GM23338 (cell line): ENCODE measurements around the gene CALML5. TPM values are rescaled to one million over a fixed set of nuclear protein-coding genes. Genes with fewer than 3 reads are reported as not detected.
A peak's percentile ranks its signal among the peaks of the same experiment; 100 is the strongest.

Experiments
- ATAC-seq: fragments of 200-7000 bp; cut with Tn5 transposase; 3 replicates; pipeline ENCODE4 v1.9.1; 2020
- DNase-seq: peaks from one replicate; pipeline ENCODE4 v3.0.0-alpha.2; 2015; ENCODE audit warnings: low spot score
- H2AFZ ChIP-seq: fragments of 200-600 bp; sonication (generic); 2 replicates; pipeline ENCODE4 v1.8.0; 2016; ENCODE audit warnings: antibody characterized with exemption, mild to moderate bottlenecking, moderate library complexity
- H3F3A ChIP-seq: fragments of 200-600 bp; sonication (generic); replicated peaks from 2 replicates; pipeline ENCODE4 v1.8.0; 2017; ENCODE audit warnings: antibody characterized with exemption, mixed run types, low read depth
- H3K27ac ChIP-seq: fragments of 200-600 bp; sonication (generic); 2 replicates; pipeline ENCODE4 v1.6.1; 2016; ENCODE audit warnings: low read depth
- H3K27me3 ChIP-seq: fragments of 200-600 bp; sonication (generic); 2 replicates; pipeline ENCODE4 v1.8.0; 2016; ENCODE audit warnings: mild to moderate bottlenecking, mixed run types, moderate library complexity; ENCODE audit not compliant: insufficient read depth
- H3K36me3 ChIP-seq: fragments of 200-600 bp; sonication (generic); 2 replicates; pipeline ENCODE4 v1.8.0; 2016; ENCODE audit warnings: mild to moderate bottlenecking; ENCODE audit not compliant: insufficient read depth
- H3K4me1 ChIP-seq: fragments of 200-600 bp; sonication (generic); 2 replicates; pipeline ENCODE4 v1.8.0; 2016; ENCODE audit warnings: mild to moderate bottlenecking, moderate library complexity; ENCODE audit not compliant: insufficient read depth
- H3K4me2 ChIP-seq: fragments of 200-600 bp; sonication (generic); 2 replicates; pipeline ENCODE4 v1.7.1; 2017; ENCODE audit warnings: mixed run types
- H3K4me3 ChIP-seq: fragments of 200-600 bp; sonication (generic); 2 replicates; pipeline ENCODE4 v1.6.1; 2016; ENCODE audit warnings: mixed run types
- H3K79me2 ChIP-seq: fragments of 200-600 bp; sonication (generic); replicated peaks from 2 replicates; pipeline ENCODE4 v1.8.0; 2017; ENCODE audit warnings: mild to moderate bottlenecking; ENCODE audit not compliant: insufficient read depth
- H3K9me2 ChIP-seq: fragments of 200-600 bp; sonication (generic); 2 replicates; pipeline ENCODE4 v1.8.0; 2017; ENCODE audit not compliant: insufficient read depth
- H4K20me1 ChIP-seq: fragments of 200-600 bp; sonication (generic); replicated peaks from 2 replicates; pipeline ENCODE4 v1.8.0; 2017; ENCODE audit warnings: mild to moderate bottlenecking; ENCODE audit not compliant: insufficient read depth
- H3K27ac Mint-ChIP-seq: 2 replicates; pipeline ENCODE4 v1.8.0; 2020; ENCODE audit warnings: inconsistent platforms, mild to moderate bottlenecking, moderate library complexity, mixed read lengths
- H3K27me3 Mint-ChIP-seq: 3 replicates; pipeline ENCODE4 v1.8.0; 2022; ENCODE audit warnings: low read depth, mild to moderate bottlenecking, moderate library complexity, mixed read lengths, inconsistent platforms; ENCODE audit not compliant: insufficient read depth, poor library complexity
- H3K36me3 Mint-ChIP-seq: 3 replicates; pipeline ENCODE4 v1.8.0; 2021; ENCODE audit warnings: low read depth, mild to moderate bottlenecking, inconsistent platforms, moderate library complexity, mixed read lengths
- H3K4me1 Mint-ChIP-seq: 3 replicates; pipeline ENCODE4 v1.8.0; 2020; ENCODE audit warnings: mild to moderate bottlenecking, inconsistent platforms, mixed read lengths
- H3K4me3 Mint-ChIP-seq: 3 replicates; pipeline ENCODE4 v1.8.0; 2021; ENCODE audit warnings: moderate library complexity, mild to moderate bottlenecking, inconsistent platforms, mixed read lengths
- H3K9me3 Mint-ChIP-seq: 3 replicates; pipeline ENCODE4 v1.8.0; 2020; ENCODE audit warnings: moderate library complexity, mild to moderate bottlenecking, inconsistent platforms, mixed read lengths
- CREB1 ChIP-seq: fragments of 250-450 bp; sonication (Bioruptor Pico); IDR thresholded peaks from 2 replicates; pipeline ENCODE4 v1.5.0; 2020; ENCODE audit warnings: low read depth, mild to moderate bottlenecking, moderate library complexity
- ETS1 ChIP-seq: IDR thresholded peaks from 2 replicates; pipeline ENCODE4 v1.6.1; 2016; ENCODE audit warnings: antibody characterized with exemption
- EZH2 ChIP-seq: fragments of 200-600 bp; sonication (generic); IDR thresholded peaks from one replicate; pipeline ENCODE4 v1.8.0; 2017; ENCODE audit warnings: antibody characterized with exemption, mild to moderate bottlenecking, low read depth; ENCODE audit not compliant: unreplicated experiment
- EZH2phosphoT487 ChIP-seq: fragments of 200-600 bp; sonication (generic); IDR thresholded peaks from one replicate; pipeline ENCODE4 v1.8.1; 2018; ENCODE audit warnings: antibody characterized with exemption; ENCODE audit not compliant: unreplicated experiment
- NANOG ChIP-seq: IDR thresholded peaks from 2 replicates; pipeline ENCODE4 v1.6.1; 2016; ENCODE audit warnings: antibody characterized with exemption, borderline replicate concordance
- STAT1 ChIP-seq: IDR thresholded peaks from one replicate; pipeline ENCODE4 v1.6.1; 2016; ENCODE audit warnings: antibody characterized with exemption; ENCODE audit not compliant: unreplicated experiment
- ZNF114 ChIP-seq: fragments of 250-450 bp; sonication (Bioruptor Pico); IDR thresholded peaks from 2 replicates; pipeline ENCODE4 v1.5.0; 2020; ENCODE audit warnings: mild to moderate bottlenecking, moderate library complexity
- ZNF331 ChIP-seq: fragments of 250-450 bp; sonication (Bioruptor Pico); IDR thresholded peaks from 2 replicates; pipeline ENCODE4 v1.5.0; 2020; ENCODE audit warnings: low read depth, mild to moderate bottlenecking, moderate library complexity
- ZNF462 ChIP-seq: fragments of 250-450 bp; sonication (Bioruptor Pico); IDR thresholded peaks from 2 replicates; pipeline ENCODE4 v1.5.0; 2020; ENCODE audit warnings: mild to moderate bottlenecking, moderate library complexity
- polyA plus RNA-seq: library from polyadenylated mRNA; unstranded; fragments of >200 nt; fragmentation: Nextera tagmentation; extraction: Ambion mirVana; gene quantifications from 2 replicates; pipeline ENCODE4 v1.2.1, GENCODE V29; 2016
- total RNA-seq: library from RNA; depleted of rRNA; stranded (reverse); fragments of >200 nt; shearing (Covaris generic); gene quantifications from 2 replicates; pipeline ENCODE4 v1.2.3, GENCODE V29; 2014

CALML5 gene
- total and polyA plus RNA-seq, 2 experiments from 2014 or later, result 0.40 TPM; not detected in 1

GRCh38 chr10:5488272-5489161 is 10.9 kb downstream of the CALML5 start:
- H2AFZ ChIP-seq, result peak overlapping the region; percentile 80
- no peaks in the 10 kb centered on the region for H3K4me1 ChIP-seq
- TF ChIP-seq NANOG (no peak), ZNF462 (CRISPR knock-in tag) (no peak), EZH2phosphoT487 (no peak)
- ATAC-seq (peak; percentile 67), DNase-seq (peak; percentile 38)
- H3K27ac ChIP-seq, result no peak overlapping the region
- H3K9me2 ChIP-seq, result peaks cover 7% of the 10 kb centered on the region; the same call in 1 of the 2 replicates
- H4K20me1 ChIP-seq, result no peaks in the 10 kb centered on the region
- Mint-ChIP-seq H3K36me3 (peaks cover 11% of the 10 kb centered on the region), H3K4me3 (no peak overlapping the region), H3K4me1 (peaks cover 23% of the 10 kb centered on the region), H3K27ac (no peak overlapping the region), H3K27me3 (peaks cover 20% of the 10 kb centered on the region), H3K9me3 (peaks cover 17% of the 10 kb centered on the region)
- H3K4me3 ChIP-seq, result no peak overlapping the region
- no peaks in the 10 kb centered on the region for H3F3A ChIP-seq
- H3K27me3 ChIP-seq, result no peaks in the 10 kb centered on the region
- no peak overlapping the region for H3K4me2 ChIP-seq
- no peaks in the 10 kb centered on the region for H3K79me2 ChIP-seq
- H3K36me3 ChIP-seq, result no peaks in the 10 kb centered on the region

- Mint-ChIP-seq H3K9me3 (peaks cover 6% of the 10 kb centered on the region; the same call in 1 of the 3 replicates), H3K27me3 (peaks cover 24% of the 10 kb centered on the region), H3K4me3 (no peak overlapping the region), H3K4me1 (peaks cover 23% of the 10 kb centered on the region), H3K36me3 (peaks cover 2% of the 10 kb centered on the region; the same call in 1 of the 3 replicates), H3K27ac (no peak overlapping the region)
- Histone ChIP-seq H3K4me1 (no peaks in the 10 kb centered on the region), H4K20me1 (no peaks in the 10 kb centered on the region), H3F3A (no peaks in the 10 kb centered on the region), H3K4me3 (no peak overlapping the region), H3K27me3 (no peaks in the 10 kb centered on the region), H3K79me2 (no peaks in the 10 kb centered on the region), H2AFZ (peak overlapping the region; percentile 81; the same call in 1 of the 2 replicates), H3K36me3 (no peaks in the 10 kb centered on the region), H3K4me2 (no peak overlapping the region), H3K9me2 (peaks cover 7% of the 10 kb centered on the region; the same call in 1 of the 2 replicates), H3K27ac (no peak overlapping the region)
- peak; percentile 13 for ATAC-seq
- no peak for DNase-seq
- TF ChIP-seq ETS1, result no peak
- TF ChIP-seq CREB1 (CRISPR knock-in tag), result no peak
- no peak for TF ChIP-seq EZH2
- TF ChIP-seq NANOG, result no peak
- TF ChIP-seq EZH2phosphoT487, result no peak
- no peak for TF ChIP-seq ZNF331 (CRISPR knock-in tag)
- TF ChIP-seq STAT1, result no peak
- no peak for TF ChIP-seq ZNF114
Measured at GRCh38 chr10:5486853-5487235, 12.5 kb downstream of the CALML5 start.
